Effector CD8-positive, alpha-beta T cell (primary cell): ENCODE measurements around the gene ITPR2.

Source experiments
- DNase-seq: peaks from one replicate; lab custom pipeline; 2025; lab: John Stamatoyannopoulos, UW

The ITPR2 gene

DNA sequence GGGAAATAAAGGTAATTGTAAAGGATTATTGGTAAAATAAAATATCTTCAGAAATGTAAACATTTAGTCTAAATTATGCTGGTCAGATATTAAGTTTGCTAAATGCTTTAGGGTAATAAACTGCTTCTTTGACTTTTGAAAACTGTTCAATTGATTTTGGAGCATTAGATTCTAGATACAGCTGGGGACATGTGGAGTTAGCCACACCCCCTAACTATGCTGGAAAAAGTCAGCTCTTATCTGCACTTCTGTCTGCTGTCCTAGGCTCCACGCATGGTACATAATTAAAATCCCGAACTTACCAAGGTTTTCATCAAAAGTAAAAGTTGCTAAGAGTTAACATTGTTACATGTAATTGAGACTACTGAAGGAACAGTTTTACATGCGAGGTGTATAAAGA, 78.8 kb downstream of the ITPR2 start:
- no peak for DNase-seq

DNA sequence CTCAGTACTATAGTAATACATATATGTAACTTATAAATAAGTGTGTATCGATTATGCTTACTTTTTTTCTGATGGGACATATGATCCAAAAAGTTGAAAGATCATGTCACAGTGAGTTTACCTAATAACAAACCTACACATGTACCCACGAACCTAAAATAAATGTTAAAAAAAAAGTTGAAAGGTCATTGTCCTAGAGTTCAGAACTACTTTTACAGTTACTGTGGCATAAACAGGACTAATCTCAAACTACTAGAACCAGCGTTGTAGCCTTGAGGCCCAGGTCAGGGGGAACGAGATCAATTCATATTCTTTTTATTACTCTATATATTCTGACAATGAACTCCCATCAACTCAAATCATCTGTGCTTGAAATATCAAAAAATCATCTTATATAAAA, 81.8 kb downstream of the ITPR2 start:
- no peak for DNase-seq

DNA sequence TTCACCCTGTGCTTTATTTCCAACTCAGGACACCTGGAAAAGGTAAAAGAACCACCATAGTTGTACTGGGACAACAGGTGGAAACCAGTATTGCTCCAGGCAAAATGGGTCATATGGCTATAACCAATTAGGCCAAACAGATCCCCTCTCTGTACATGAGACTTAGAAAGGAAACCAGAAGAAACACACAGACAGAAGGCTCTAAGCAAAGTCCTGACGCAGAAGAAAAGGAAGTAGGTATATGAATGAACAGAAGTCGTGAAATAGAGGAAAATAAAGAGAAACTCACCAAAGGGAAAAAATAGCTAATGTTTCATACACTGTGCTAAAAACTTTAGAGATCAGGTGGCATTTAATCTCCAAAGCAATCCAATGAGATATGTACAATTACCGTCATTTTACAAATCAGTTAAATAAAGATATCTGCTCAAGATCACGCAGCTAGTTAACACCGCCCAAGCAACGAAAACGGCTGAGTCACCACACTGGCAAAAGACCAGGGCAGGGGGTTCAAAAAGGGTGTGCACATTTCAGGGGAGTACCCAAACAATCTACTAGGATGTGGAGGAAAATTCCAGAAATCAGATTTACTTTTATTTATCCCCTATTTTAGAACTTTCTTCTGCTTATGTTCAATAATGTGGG, 82.3 kb downstream of the ITPR2 start:
- no peak for DNase-seq

DNA sequence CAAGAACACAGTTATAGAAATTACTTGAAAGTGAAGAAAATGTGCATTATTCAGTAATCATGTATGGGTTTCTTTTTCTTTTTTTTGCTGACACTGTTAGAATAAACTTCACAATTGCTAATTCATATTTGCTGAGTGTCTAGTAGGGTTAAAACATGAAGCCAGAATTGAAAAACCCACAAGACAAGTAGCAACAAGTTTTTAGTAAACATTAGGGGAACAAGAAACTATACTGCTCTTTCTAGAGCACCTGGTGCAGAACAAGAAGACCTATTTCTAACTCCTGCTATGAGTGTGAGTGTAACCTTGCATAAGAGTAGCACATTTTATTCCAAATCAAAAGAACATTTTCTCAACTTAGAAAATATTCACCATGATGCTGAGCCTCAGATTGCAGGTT, 83.2 kb downstream of the ITPR2 start:
- no peak for DNase-seq

DNA sequence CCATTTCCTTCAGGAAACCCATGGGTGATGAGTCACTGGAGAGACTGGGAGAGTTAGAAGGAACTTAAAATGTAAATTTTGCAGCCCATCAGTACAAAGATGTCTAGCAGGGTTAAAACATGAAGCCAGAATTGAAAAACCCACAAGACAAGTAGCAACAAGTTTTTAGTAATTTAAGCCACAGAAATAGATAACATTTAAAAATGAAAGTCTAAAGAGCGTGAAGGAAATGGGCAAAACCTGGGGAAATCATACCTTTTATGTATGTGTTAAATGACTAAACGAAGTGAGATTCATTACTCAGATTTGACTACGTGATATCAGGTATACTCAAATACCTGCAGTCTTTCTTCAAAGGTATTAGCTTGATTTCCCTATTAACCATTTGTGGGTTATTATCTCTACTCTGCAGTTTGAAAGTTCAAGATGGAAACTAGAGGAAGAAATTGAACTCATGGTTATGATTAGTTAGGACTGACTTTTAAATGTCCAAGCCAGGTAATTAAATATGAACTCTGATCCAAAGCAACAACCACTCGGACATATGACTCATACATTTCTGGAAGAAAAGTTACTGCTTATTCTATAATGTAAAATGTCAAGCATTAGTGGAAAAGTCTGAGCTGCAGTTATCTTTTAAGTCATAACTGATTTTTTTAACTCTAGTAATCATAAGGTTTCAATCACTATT, 84.1 kb downstream of the ITPR2 start:
- DNase-seq = no peak

DNA sequence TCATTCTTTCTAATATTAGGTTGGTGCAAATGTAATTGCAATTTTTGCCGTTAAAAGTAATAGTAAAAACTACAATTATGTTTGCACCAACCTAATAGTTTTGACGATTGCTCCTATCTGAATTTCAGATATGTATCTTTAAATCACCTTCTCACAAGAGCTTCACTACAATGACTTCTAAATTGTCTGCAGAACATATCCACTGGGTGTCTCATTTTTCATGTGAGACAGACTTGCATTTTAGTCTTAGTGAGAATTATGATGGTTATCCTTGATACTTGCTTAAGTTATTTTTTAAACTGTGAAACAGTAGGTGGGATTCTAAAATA, 84.6 kb downstream of the ITPR2 start:
- DNase-seq = no peak

DNA sequence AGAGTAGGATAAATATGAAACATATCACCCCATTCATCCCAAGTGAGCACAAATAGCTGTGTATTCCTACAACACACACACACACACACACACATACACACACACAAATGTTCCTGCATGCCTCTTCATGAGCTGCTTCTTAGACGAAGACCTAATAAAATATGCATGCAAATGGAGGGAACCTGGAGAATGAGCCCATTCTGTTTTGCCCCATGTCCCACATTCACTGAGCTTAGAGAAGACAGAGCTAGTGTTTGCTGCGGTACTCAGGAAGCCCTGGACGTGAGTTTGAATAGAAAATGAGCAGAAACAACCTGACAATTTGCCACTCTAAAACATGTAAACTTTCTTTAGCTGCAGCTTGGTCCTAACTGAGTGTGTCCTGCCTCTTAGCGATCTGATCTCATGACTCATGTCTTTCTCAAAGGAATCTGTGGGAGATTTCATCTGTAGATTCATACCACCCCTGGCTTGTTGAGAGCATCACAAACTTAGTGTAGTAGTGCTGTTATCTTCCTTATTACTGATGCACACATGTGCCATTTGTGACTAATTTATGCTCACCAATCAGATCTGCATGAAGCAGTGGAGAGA, 86.8 kb downstream of the ITPR2 start:
- no peak for DNase-seq

DNA sequence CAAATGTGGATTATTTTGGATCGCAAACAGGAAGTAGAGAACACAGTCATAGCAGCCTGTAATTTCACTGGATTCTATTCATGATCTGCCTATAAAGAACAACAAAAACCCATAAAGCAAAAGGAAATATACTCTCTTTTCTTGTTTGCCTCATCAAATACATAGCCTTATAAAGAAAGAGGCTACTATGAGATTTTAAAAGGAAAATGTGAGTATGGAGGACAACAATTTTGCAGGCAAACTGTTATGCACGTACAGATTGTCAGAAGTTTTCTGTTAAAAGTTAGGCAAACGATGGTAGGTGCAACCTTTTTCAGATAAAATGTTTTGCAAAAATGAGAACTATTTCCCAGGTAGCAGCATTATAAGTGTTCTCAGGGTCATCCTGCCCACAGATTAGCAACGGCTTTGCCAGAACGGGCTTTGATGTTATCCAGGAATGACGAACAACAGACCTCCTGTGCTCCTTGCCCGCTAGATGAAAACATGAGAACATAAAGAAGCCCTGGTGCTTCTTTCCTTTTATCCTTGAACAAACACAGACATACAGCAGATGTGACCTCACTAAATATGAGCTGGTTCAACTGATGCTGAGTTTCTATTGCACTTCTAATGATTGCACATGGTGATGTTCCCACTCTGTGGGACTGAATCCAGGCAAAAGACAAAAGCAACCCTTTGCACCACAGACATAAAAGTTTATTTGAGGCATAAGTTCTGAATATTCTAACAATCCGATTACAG, 88.1 kb downstream of the ITPR2 start:
- no peak for DNase-seq

DNA sequence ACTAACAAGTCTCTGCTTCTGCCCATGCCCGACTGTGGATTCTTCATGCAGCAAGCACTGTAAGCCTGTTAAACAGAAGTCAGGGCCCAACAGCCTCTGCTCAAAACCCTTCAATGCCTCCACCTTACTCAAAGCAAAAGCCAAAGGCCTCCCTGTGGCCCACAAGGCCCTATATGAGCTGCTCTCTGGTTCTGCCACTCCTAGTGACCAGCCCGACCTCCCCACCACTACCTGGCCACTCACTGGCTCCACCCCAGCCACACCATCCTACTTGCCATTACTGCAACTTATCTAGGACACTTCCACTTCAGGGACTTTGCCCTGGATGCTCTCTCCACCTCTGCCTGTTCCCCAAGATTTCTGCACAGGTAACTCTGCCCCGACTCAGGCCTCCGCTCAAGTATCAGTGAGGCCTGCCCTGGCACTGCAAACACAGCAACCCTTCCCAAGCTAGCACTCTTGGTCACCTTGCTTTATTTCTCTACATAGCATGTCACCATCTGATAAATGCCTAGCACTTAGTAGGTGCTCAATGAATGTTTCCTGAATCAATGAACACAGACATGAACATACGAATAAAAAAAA, 88.9 kb downstream of the ITPR2 start:
- no peak for DNase-seq

DNA sequence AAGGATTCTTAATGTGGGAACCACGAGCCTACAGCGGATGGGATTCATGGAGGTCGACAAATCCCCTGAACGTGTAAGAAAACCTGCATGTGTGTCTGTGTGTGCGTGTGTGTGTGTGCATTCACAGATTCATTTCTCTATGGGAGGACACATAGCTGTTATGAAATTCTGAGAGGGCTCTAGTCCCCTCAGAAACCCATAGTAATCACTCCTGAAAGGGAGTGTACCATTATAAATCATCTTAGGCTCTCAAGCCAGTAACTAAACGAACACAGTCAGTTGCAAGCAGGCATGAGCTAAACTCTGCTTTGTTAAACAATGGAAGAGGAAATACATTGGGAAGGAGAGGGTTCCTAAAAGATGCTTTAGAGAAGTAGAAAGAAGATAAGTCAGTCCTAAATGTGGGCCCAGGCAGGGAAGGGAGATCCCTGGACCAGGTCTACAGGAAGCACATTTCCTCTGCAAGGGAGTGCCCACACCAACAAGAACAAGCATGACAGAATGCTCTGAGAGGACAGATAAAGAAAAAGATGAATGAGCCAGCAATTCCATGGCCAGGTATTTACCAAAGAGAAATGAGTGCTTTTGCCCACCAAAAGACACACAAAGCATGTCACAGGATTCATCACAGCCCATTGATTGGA, 91.3 kb downstream of the ITPR2 start:
- DNase-seq = no peak

DNA sequence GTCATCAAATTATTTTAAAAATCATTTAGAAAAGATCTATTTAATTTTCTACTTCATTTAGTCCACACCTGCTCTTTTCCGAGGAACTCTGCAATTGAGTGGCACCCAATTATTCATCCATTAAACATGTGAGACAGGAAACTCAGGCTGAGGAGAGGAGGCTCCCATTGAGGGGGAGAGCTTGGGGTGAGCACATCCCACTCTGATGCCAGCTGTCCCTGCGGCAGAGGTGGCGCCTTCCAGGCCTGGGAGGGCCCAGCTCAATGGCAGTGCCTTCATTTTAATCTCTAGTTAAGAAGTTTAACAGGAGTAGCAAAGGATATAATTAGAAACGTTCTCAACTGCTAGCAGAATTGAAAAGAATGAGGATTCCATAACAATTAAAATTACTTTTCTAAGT, 92.0 kb downstream of the ITPR2 start:
- DNase-seq = no peak

DNA sequence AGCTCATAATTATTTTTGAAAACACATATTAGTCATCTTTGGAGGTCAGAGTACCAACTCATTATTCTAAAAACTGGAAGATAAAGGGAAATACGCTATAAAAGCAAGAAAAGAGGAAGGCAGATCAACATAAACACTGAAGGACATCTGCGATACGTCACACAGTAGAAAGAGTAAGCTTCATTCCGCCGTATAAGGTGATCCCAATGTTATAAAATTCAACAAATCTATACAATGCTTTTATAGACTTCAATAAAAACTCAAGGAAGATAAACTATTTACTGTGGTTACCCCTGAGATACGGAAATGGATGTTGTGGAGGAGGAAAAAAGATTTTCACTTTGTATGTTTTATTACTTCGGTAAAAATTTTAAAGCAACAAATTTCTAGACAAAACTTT, 92.6 kb downstream of the ITPR2 start:
- no peak for DNase-seq

DNA sequence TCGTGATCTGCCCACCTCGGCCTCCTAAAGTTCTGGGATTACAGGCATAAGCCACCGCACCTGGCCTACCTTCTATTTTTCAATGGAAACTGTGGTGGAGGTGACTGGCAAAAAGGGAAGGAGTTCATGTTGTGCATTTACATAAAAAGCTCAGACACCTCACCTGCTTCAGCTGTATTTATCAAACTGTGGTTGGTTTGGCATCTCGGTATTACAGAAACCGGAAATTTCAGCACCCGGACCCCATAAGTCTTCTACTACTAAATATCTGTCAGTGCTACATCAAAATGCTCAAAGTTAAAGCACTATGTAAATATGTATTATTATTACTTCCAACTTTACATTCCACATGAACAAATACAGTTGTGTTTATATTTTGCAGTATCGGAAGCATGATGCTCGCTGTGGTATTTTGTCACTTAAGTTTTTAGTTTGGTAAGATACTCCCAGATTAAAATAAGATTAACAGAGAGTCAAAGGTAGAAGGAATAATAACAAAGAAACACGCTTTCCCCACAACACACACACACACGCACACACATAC, 95.4 kb downstream of the ITPR2 start:
- no peak for DNase-seq

DNA sequence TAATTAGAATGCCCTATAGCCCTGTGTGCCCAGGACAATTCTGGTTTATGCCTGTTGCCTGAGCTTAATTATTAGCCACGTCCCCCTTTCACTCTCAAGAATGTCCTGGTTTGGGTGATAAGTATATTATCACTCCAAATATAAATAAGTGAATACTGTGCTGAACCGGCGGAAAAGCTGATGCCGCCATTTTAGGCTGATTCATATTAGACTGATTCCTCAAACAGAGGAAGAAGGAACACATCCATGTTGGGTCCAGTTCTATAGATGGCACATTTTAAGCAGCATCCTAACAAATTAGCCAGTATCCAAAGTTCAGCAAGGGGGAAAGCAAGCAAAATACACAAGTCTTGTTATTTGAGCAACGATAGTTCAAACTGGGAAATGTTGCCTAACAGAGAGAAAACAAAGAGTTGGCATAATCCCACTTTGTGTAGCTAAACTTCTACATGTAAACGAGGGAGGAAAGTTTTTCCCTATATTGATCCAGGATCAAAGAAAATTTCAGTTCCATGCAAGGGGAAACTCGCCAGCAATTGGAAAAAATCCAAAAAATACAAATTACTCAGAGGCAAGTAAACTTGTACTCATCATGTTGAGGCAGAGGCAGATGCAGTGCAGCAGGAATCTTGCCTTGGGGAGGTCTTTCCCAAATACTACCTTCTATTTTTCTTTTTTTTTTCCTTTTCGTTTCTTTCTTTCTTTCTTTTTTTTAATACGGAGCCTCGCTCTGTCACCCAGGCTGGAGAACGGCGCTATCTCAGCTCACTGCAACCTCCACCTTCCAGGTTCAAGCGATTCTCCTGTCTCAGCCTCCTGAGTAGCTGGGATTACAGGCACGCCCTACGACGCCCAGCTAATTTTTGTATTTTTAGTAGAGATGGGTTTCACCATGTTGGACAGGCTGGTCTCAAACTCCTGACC, 96.2 kb downstream of the ITPR2 start:
- no peak for DNase-seq

DNA sequence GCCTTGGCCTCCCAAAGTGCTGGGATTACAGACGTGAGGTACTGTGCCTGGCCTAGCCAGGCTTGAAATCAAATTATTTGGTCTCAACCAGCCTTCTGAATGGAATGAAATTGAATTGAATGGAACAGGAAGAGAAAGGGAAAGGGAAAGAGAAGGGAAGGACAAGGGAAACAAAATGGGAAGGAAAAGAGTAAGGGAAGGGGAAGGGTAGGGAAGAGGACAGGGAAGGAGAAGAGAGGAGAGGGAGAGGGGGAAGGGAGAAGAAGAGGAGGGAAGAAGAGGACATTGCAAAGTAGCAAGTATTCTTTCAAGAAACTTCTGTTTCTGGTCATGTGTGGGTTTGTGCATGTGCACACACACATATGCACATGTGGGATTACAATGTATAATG, 97.8 kb downstream of the ITPR2 start:
- DNase-seq = no peak

DNA sequence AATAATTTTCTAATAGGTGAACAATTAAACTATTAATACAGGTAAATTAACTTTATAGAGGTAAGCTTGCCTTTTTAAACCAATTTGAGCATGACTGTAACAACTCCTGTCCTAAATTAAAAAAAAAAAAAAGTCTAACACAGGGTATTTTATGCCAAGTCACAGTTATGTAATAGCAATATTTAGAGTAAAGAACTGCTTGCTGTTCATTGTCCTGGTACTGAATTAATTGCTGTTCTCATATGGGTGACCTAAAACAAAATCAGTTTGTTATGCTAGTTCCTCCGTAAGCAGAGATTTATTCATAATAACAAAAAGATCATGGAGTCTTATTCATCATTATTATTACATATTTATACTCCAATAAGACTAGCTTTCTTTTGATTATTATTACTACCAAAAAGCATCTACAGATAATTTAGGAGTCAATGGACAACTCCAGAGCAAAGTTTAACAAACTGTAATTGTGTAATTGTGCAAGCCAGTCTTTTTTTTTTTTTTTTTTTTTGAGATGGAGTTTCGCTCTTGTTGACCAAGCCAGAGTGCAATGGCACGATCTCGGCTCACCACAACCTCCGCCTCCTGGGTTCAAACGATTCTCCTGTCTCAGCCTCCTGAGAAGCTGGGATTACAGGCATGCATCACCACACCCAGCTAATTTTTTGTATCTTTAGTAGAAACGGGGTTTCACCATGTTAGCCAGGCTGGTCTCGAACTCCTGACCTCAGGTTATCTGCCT, 98.3 kb downstream of the ITPR2 start:
- DNase-seq = no peak

DNA sequence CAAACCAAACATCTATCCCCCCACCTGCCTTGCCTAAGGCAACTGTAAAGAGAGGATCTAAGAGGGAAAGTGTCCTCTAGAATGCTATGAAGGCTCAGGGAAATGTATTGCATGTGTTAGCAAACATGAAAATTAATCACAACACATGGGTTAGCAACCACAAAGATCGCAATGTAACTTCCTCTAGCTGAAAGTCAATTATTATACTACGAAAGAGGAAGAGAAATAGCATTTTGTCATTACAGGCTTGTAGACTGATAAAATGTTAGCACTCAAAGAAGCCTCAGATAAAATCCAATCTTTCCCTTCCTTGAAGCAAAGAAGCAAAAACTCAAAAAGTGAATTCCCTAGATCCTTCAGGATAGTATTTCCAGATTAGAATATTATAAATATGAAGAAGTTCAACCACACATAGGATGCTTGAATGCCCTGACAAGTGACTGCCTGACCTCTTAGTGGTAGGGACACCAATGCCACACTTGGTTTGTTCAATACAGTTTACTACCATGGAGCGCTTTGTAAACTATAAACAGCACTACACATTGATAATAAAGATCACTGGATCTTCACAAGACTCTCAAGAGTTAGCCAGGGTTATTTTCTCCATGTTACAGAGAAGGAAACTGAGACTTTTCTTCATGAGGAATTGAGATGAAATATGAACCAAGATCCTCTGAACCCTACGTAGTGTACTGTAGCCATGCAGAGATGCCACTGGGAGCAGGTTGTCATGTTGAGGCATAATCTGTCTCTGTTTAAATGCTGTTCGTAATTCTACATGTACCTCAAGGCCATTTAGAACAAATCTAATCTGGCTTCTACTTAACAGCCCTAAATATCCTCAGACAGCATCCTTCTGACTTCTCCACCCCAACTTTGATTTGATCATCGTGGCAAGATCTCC, 100.7 kb downstream of the ITPR2 start:
- no peak for DNase-seq

DNA sequence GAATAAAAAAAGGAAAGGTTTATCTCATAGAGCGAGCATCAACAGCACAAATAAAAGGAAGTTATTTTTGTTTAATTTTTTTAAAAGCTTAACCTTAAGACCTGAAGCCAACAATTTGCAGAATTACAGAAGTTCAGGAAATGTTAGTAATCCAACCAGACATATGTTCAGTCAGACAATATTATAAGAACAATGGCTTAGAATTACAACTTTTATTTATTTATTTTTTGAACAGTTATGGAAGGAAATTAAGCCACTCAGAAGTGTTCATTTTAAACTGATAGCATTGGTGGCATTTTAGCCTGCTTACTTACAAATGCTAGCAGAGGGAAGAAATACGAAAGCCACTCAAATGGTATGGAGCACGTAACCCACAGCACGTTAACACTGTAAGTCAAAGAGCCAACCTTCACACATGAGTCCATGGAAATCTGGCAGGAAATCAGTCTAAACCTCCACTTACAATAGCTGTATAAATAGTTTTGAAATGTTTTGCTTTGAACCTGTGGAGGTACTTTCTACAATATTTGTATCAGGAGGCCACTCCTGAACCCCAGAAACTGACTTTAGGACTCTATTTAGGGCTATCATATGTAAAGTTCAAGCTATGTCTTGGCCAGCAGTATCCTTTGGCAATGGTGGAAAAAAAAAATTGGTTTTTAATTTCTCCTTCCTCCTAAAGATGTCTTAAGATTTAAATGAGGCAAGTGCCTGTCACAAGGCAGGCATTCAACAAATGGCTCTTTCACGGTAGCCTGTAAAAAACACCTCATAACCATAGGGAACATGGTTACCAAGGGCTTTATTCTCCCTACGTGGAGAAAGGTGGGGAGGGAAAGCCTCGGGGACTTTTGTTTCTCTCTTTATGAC, 102.3 kb downstream of the ITPR2 start:
- DNase-seq = no peak
